ENCODE measurements around the gene SLC34A3.
"Not testable (repeated sequence)": the region's sequence is repeated elsewhere in the genome, so short reads cannot be mapped to it uniquely, and the experiment has no call there.

Gene SLC34A3

DNA sequence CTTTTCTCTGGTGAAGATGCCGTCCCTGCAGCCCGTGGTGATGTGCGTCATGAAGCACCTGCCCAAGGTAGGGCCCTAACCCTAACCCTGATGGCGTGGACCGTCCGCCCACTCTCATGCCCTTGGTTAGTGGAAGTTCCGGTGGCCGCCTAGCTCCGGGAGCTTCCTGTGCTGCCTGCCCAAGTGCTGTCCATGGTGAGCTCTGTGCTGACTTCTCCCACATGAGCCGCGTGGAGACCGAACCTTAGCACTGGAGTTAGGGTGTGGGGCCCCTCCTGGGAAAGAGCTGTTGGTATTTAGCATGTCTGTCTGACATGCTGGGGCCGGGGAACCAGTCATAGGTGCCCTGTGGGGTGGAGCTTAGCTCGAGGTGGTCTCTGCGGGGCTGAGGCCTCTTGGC lies 25.7 kb downstream of the SLC34A3 start:
- Histone ChIP-seq H3K27ac (ENCODE audit: poor library complexity, severe bottlenecking) (no peak overlapping the region), H3K9me3 (ENCODE audit: severe bottlenecking) (no peaks in the 10 kb centered on the region), H3K27me3 (ENCODE audit: insufficient read depth, poor library complexity, severe bottlenecking) (no peaks in the 10 kb centered on the region), H3K4me1 (ENCODE audit: insufficient read depth, poor library complexity, severe bottlenecking) (peaks cover 7% of the 10 kb centered on the region), H3K4me3 (ENCODE audit: severe bottlenecking) (peak overlapping the region; percentile 99), H3K36me3 (ENCODE audit: low read depth) (peaks cover 31% of the 10 kb centered on the region)
- ATAC-seq (ENCODE audit: low read depth), result no peak
- no peak for DNase-seq (ENCODE audit: low spot score)
- TF ChIP-seq, protein P1, sequence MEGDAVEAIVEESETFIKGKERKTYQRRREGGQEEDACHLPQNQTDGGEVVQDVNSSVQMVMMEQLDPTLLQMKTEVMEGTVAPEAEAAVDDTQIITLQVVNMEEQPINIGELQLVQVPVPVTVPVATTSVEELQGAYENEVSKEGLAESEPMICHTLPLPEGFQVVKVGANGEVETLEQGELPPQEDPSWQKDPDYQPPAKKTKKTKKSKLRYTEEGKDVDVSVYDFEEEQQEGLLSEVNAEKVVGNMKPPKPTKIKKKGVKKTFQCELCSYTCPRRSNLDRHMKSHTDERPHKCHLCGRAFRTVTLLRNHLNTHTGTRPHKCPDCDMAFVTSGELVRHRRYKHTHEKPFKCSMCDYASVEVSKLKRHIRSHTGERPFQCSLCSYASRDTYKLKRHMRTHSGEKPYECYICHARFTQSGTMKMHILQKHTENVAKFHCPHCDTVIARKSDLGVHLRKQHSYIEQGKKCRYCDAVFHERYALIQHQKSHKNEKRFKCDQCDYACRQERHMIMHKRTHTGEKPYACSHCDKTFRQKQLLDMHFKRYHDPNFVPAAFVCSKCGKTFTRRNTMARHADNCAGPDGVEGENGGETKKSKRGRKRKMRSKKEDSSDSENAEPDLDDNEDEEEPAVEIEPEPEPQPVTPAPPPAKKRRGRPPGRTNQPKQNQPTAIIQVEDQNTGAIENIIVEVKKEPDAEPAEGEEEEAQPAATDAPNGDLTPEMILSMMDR (IDR thresholded peaks at IDR 0.05; ENCODE audit: poor library complexity, severe bottlenecking), result no peak

DNA sequence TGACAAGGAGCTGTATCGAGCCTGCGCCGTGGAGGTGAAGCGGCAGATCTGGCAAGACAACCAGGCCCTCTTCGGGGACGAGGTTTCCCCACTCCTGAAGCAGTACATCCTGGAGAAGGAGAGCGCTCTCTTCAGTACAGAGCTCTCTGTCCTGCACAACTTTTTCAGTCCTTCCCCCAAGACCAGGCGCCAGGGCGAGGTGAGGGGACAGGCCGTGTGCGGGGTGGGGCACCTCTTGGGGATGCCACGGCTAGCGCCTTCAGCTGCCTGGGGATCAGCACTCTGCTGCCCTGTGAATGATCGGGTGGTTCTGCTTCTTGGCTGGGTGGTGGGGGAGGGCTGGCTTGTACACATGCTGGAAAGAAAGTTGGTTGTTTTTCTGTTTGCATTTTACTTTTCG lies 26.2 kb downstream of the SLC34A3 start:
- Histone ChIP-seq H3K4me1 (ENCODE audit: insufficient read depth, poor library complexity, severe bottlenecking) (peaks cover 7% of the 10 kb centered on the region), H3K36me3 (ENCODE audit: low read depth) (peaks cover 36% of the 10 kb centered on the region), H3K4me3 (ENCODE audit: severe bottlenecking) (no peak overlapping the region), H3K27ac (ENCODE audit: poor library complexity, severe bottlenecking) (no peak overlapping the region), H3K27me3 (ENCODE audit: insufficient read depth, poor library complexity, severe bottlenecking) (no peaks in the 10 kb centered on the region), H3K9me3 (ENCODE audit: severe bottlenecking) (no peaks in the 10 kb centered on the region)
- DNase-seq (ENCODE audit: low spot score), result no peak
- ATAC-seq (ENCODE audit: low read depth), result no peak
- TF ChIP-seq, protein P1 (IDR thresholded peaks at IDR 0.05; ENCODE audit: poor library complexity, severe bottlenecking), result no peak

DNA sequence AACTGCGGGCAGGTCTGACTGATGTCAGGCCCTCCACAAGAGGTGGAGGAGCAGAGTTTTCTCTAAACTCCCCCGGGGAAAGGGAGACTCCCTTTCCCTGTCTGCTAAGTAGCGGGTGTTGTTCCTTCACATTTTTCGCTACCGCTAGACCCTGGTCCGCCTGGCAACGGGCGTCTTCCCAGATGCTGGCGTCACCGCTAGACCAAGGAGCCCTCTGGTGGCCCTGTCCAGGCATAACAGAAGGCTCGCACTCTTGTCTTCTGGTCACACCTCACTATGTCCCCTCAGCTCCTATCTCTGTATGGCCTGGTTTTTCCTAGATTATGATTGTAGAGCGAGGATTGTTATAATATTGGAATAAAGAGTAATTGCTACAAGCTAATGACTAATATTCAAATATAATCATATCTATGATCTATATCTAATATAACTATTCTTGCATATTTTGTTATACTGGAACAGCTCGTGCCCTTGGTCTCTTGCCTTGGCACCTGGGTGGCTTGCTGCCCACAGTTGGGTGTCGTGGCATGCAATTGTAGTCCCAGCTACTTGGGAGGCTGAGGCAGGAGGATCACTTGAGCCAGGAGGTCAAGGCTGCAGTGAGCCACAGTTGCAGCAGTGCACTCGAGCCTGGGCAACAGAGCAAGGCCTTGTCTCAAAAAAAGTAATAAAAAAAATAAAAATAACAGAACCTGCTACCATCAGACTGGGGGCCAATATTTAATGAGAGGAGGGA lies 31.6 kb downstream of the SLC34A3 start:
- not testable (repeated sequence) for DNase-seq (ENCODE audit: low spot score); H3K4me3 ChIP-seq (ENCODE audit: severe bottlenecking); H3K9me3 ChIP-seq (ENCODE audit: severe bottlenecking); ATAC-seq (ENCODE audit: low read depth); H3K4me1 ChIP-seq (ENCODE audit: insufficient read depth, poor library complexity, severe bottlenecking); H3K27me3 ChIP-seq (ENCODE audit: insufficient read depth, poor library complexity, severe bottlenecking); H3K27ac ChIP-seq (ENCODE audit: poor library complexity, severe bottlenecking)
- TF ChIP-seq, protein P1 (IDR thresholded peaks at IDR 0.05; ENCODE audit: poor library complexity, severe bottlenecking), result peak; percentile 70
- peaks cover 69% of the 10 kb centered on the region for H3K36me3 ChIP-seq (ENCODE audit: low read depth)

DNA sequence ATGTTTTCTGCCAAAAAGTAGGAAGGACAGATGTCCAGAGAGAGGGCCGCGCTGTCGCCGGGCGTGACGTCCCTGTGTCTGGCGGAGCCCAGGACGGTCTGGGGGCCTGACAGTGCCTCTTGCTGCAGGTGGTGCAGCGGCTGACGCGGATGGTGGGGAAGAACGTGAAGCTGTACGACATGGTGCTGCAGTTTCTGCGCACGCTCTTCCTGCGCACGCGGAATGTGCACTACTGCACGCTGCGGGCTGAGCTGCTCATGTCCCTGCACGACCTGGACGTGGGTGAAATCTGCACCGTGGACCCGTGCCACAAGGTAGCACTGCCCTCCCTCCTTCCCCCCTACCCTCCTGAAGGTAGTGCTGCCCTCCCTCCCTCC lies 32.2 kb downstream of the SLC34A3 start:
- Histone ChIP-seq H3K4me1 (ENCODE audit: insufficient read depth, poor library complexity, severe bottlenecking) (no peaks in the 10 kb centered on the region), H3K27me3 (ENCODE audit: insufficient read depth, poor library complexity, severe bottlenecking) (no peaks in the 10 kb centered on the region), H3K27ac (ENCODE audit: poor library complexity, severe bottlenecking) (no peak overlapping the region), H3K36me3 (ENCODE audit: low read depth) (peaks cover 71% of the 10 kb centered on the region), H3K9me3 (ENCODE audit: severe bottlenecking) (no peaks in the 10 kb centered on the region), H3K4me3 (ENCODE audit: severe bottlenecking) (no peak overlapping the region)
- ATAC-seq (ENCODE audit: low read depth) (no peak), DNase-seq (ENCODE audit: low spot score) (no peak)
- TF ChIP-seq, protein P1 (IDR thresholded peaks at IDR 0.05; ENCODE audit: poor library complexity, severe bottlenecking), result no peak

DNA sequence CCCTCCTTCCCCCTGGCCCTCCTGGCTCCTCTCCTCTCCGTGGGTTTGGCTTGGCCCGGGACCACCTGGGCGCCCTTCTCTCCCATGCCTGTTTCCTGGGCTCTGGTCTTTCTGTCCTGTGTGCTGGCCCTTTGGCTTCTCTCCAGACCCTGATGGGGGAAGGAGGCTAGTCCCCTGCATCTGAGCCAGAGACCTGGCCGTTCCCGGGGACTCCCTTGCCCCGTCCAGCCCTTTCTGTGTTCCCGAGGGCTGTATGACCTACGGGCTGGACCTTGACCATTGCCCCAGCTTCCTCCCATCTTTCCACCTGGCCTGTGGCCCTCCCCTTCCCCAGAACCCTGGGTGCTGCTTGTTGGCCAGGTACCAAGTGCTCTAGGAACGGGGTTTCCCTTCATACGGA lies 32.8 kb downstream of the SLC34A3 start:
- ATAC-seq (ENCODE audit: low read depth) (no peak), DNase-seq (ENCODE audit: low spot score) (peak; percentile 36)
- no peak overlapping the region for H3K27ac ChIP-seq (ENCODE audit: poor library complexity, severe bottlenecking)
- TF ChIP-seq, protein P1 (IDR thresholded peaks at IDR 0.05; ENCODE audit: poor library complexity, severe bottlenecking), result no peak
- no peaks in the 10 kb centered on the region for H3K9me3 ChIP-seq (ENCODE audit: severe bottlenecking)
- no peaks in the 10 kb centered on the region for H3K27me3 ChIP-seq (ENCODE audit: insufficient read depth, poor library complexity, severe bottlenecking)
- H3K4me3 ChIP-seq (ENCODE audit: severe bottlenecking), result no peak overlapping the region
- no peaks in the 10 kb centered on the region for H3K4me1 ChIP-seq (ENCODE audit: insufficient read depth, poor library complexity, severe bottlenecking)
- peaks cover 70% of the 10 kb centered on the region for H3K36me3 ChIP-seq (ENCODE audit: low read depth)

Data from RWPE2 (cell line).